ENCODE data around the gene CCL26. TPM values are rescaled to one million over a fixed set of nuclear protein-coding genes. Genes with fewer than 3 reads are reported as not detected.

The CCL26 gene
- total and polyA plus RNA-seq, 2 of the 13 experiments (the other 11 are each of a cell fraction or from before 2014, with no cell fraction given), result 0.16 TPM; not detected in 1

DNA sequence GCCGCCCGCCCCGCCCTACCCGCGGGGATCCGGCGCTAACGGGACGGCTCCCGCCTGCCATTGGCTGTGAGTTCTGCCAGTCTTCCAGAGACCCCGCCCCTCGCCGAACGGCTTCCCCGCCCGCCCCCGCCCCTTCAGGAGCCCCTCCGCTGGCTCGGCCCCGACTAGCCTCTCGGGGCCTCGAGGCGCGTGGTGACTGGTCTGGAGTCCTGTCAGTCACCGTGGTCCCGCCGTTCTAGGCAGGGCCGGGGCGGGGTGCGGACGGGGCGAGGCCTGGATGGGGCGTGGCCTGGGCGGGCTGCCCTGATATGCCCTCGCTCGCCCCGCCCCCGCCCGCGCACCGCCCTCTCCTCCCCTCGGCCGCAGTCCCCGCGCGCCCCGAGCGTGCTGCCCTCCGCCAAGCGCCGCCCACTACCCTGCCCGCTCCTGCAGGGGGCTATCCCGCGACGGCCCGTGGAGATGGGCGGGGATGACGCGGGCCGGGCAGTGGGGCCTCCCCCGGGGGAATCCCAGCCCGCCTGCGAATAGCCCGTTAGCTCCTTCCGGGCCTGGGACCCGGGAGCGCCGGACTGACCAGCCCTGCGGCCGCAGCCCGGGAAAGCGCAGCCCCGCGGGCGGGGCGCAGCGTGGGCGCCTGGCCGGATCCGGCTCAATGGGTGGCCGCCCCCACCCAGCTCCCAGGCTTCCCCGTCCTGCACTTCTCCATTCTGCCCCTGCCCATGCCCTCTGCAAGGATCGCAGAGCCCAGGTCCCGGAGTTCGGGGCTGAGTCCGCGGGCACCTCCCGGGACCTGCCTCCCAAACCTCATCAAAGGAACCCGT is 32.8 kb downstream of the CCL26 start (continued):
- TF ChIP-seq, protein P1, sequence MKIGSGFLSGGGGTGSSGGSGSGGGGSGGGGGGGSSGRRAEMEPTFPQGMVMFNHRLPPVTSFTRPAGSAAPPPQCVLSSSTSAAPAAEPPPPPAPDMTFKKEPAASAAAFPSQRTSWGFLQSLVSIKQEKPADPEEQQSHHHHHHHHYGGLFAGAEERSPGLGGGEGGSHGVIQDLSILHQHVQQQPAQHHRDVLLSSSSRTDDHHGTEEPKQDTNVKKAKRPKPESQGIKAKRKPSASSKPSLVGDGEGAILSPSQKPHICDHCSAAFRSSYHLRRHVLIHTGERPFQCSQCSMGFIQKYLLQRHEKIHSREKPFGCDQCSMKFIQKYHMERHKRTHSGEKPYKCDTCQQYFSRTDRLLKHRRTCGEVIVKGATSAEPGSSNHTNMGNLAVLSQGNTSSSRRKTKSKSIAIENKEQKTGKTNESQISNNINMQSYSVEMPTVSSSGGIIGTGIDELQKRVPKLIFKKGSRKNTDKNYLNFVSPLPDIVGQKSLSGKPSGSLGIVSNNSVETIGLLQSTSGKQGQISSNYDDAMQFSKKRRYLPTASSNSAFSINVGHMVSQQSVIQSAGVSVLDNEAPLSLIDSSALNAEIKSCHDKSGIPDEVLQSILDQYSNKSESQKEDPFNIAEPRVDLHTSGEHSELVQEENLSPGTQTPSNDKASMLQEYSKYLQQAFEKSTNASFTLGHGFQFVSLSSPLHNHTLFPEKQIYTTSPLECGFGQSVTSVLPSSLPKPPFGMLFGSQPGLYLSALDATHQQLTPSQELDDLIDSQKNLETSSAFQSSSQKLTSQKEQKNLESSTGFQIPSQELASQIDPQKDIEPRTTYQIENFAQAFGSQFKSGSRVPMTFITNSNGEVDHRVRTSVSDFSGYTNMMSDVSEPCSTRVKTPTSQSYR (CRISPR knock-in tag; IDR thresholded peaks at IDR 0.05; ENCODE audit: borderline replicate concordance), result peak; percentile 32; the same call in 1 of the 2 replicates
- peak; percentile 6; the same call in 1 of the 2 replicates for TF ChIP-seq GATAD1 (CRISPR knock-in tag; IDR thresholded peaks at IDR 0.05)
- TF ChIP-seq SALL1 (CRISPR knock-in tag; IDR thresholded peaks at IDR 0.05), result peak; percentile 76
- TF ChIP-seq TSC22D2 (CRISPR knock-in tag; IDR thresholded peaks at IDR 0.05; ENCODE audit: borderline replicate concordance), result 0 out of 2 replicates have a peak, but pooled peaks have one; percentile 20
- TF ChIP-seq ZNF780A (CRISPR knock-in tag; IDR thresholded peaks at IDR 0.05), result no peak
- TF ChIP-seq ZNF101 (CRISPR knock-in tag; IDR thresholded peaks at IDR 0.05; ENCODE audit: borderline replicate concordance, low read depth), result 0 out of 2 replicates have a peak, but pooled peaks have one; percentile 35
- TF ChIP-seq, protein P2, sequence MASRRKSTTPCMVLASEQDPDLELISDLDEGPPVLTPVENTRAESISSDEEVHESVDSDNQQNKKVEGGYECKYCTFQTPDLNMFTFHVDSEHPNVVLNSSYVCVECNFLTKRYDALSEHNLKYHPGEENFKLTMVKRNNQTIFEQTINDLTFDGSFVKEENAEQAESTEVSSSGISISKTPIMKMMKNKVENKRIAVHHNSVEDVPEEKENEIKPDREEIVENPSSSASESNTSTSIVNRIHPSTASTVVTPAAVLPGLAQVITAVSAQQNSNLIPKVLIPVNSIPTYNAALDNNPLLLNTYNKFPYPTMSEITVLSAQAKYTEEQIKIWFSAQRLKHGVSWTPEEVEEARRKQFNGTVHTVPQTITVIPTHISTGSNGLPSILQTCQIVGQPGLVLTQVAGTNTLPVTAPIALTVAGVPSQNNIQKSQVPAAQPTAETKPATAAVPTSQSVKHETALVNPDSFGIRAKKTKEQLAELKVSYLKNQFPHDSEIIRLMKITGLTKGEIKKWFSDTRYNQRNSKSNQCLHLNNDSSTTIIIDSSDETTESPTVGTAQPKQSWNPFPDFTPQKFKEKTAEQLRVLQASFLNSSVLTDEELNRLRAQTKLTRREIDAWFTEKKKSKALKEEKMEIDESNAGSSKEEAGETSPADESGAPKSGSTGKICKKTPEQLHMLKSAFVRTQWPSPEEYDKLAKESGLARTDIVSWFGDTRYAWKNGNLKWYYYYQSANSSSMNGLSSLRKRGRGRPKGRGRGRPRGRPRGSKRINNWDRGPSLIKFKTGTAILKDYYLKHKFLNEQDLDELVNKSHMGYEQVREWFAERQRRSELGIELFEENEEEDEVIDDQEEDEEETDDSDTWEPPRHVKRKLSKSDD (CRISPR knock-in tag; IDR thresholded peaks at IDR 0.05; ENCODE audit: low read depth), result no peak; the same call in 1 of the 2 replicates
- TF ChIP-seq, protein P3, sequence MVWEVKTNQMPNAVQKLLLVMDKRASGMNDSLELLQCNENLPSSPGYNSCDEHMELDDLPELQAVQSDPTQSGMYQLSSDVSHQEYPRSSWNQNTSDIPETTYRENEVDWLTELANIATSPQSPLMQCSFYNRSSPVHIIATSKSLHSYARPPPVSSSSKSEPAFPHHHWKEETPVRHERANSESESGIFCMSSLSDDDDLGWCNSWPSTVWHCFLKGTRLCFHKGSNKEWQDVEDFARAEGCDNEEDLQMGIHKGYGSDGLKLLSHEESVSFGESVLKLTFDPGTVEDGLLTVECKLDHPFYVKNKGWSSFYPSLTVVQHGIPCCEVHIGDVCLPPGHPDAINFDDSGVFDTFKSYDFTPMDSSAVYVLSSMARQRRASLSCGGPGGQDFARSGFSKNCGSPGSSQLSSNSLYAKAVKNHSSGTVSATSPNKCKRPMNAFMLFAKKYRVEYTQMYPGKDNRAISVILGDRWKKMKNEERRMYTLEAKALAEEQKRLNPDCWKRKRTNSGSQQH (CRISPR knock-in tag; IDR thresholded peaks at IDR 0.05; ENCODE audit: low read depth), result peak; percentile 73
- no peak for TF ChIP-seq NONO (IDR thresholded peaks at IDR 0.05)
- peak; percentile 80 for TF ChIP-seq NONO (CRISPR knock-in tag; conservative IDR thresholded peaks at IDR 0.05)
- 0 out of 2 replicates have a peak, but pooled peaks have one; percentile 22 for TF ChIP-seq KLF12 (CRISPR knock-in tag; IDR thresholded peaks at IDR 0.05; ENCODE audit: borderline replicate concordance)
- peak; percentile 75; the same call in 1 of the 2 replicates for TF ChIP-seq RELA (CRISPR knock-in tag; IDR thresholded peaks at IDR 0.05)
- peak; percentile 99 for TF ChIP-seq HIVEP1 (CRISPR knock-in tag; IDR thresholded peaks at IDR 0.05)
- no peak for TF ChIP-seq SNAI1 (CRISPR knock-in tag; IDR thresholded peaks at IDR 0.05; ENCODE audit: borderline replicate concordance)
- TF ChIP-seq, protein P4, sequence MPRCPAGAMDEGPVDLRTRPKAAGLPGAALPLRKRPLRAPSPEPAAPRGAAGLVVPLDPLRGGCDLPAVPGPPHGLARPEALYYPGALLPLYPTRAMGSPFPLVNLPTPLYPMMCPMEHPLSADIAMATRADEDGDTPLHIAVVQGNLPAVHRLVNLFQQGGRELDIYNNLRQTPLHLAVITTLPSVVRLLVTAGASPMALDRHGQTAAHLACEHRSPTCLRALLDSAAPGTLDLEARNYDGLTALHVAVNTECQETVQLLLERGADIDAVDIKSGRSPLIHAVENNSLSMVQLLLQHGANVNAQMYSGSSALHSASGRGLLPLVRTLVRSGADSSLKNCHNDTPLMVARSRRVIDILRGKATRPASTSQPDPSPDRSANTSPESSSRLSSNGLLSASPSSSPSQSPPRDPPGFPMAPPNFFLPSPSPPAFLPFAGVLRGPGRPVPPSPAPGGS (CRISPR knock-in tag; IDR thresholded peaks at IDR 0.05), result peak; percentile 37
- peak; percentile 64; the same call in 1 of the 2 replicates for TF ChIP-seq ZSCAN21 (CRISPR knock-in tag; IDR thresholded peaks at IDR 0.05; ENCODE audit: borderline replicate concordance)
- no peak for TF ChIP-seq SP1 (IDR thresholded peaks at IDR 0.05)
- peak; percentile 85 for TF ChIP-seq SP1 (CRISPR knock-in tag; IDR thresholded peaks at IDR 0.05)
- TF ChIP-seq NFYC (CRISPR knock-in tag; IDR thresholded peaks at IDR 0.05), result peak; percentile 89
- no peak for TF ChIP-seq ZNF790 (CRISPR knock-in tag; IDR thresholded peaks at IDR 0.05; ENCODE audit: borderline replicate concordance)

Measured in HepG2 (cell line).